Measurements from ENCODE around the gene KIF16B. TPM values are rescaled to one million over a fixed set of nuclear protein-coding genes. Genes with fewer than 3 reads are reported as not detected.

KIF16B gene
- total and polyA plus RNA-seq, 10 of the 15 experiments (the other 5 are each of a cell fraction or from before 2014, with no cell fraction given): 0.21 to 5.2 (median 3.0) TPM

- 15% methylated on average over 1 of the region's 1 CpG for WGBS (ENCODE audit: insufficient coverage, insufficient replicate concordance, low lambda C conversion rate, missing lambda C conversion rate)
- ChIA-PET RAD21 (ENCODE audit: unreplicated experiment) (no interaction called here), CTCF (no interaction called here), POLR2A (no interaction called here), SMC1A (ENCODE audit: uncharacterized antibody, unreplicated experiment) (no interaction called here)
- no peak overlapping the region for H3K27ac ChIP-seq (ENCODE audit: control insufficient read depth, insufficient read depth)
- DNase-seq (ENCODE audit: low read depth, low spot score) (no peak), ATAC-seq (no peak), FAIRE-seq (no peak)
- no peaks in the 10 kb centered on the region for H3K4me1 ChIP-seq (ENCODE audit: control insufficient read depth, insufficient read depth, low read length)
- H4K20me1 ChIP-seq (ENCODE audit: control insufficient read depth, insufficient read depth): no peaks in the 10 kb centered on the region
- H3K36me3 ChIP-seq (ENCODE audit: control insufficient read depth in 2 of 2, insufficient read depth in 2 of 2, low read length in 1 of 2): no peaks in the 10 kb centered on the region
- intact Hi-C loops (cut with micrococcal nuclease; ENCODE audit: unreplicated experiment) (loop anchor here (10.0 kb wide), 1 partner anchor 81 kb away; no protein-coding TSS in a partner anchor), in situ Hi-C loops (cut with MboI) (no loop called here)
- no peak overlapping the region for H3K4me2 ChIP-seq (ENCODE audit: control insufficient read depth, insufficient read depth)
- no peak overlapping the region for H3K9ac ChIP-seq (ENCODE audit: control insufficient read depth, insufficient read depth, low read length)
- no peaks in the 10 kb centered on the region for H3K27me3 ChIP-seq (replicated peaks in 1 of 2; ENCODE audit: control insufficient read depth in 2 of 2, insufficient read depth in 2 of 2, low read length in 1 of 2)
- TF ChIP-seq ZZZ3 (IDR thresholded peaks at IDR 0.05; ENCODE audit: control insufficient read depth, insufficient read length, low read depth) (no peak), JUNB (IDR thresholded peaks at IDR 0.05) (no peak), STAT1 (conservative IDR thresholded peaks at IDR 0.05) (no peak), MAX (IDR thresholded peaks at IDR 0.05; ENCODE audit: low read depth, low read length) (no peak), ATF2 (IDR thresholded peaks at IDR 0.05; ENCODE audit: low read length) (no peak), ZSCAN29 (IDR thresholded peaks at IDR 0.05) (no peak), ATF3 (IDR thresholded peaks at IDR 0.05; ENCODE audit: borderline replicate concordance, extremely low read depth, low read depth, low read length) (no peak), RB1 (IDR thresholded peaks at IDR 0.05; ENCODE audit: borderline replicate concordance) (no peak), TARDBP (IDR thresholded peaks at IDR 0.05; ENCODE audit: borderline replicate concordance) (no peak), POU2F2 (IDR thresholded peaks at IDR 0.05; ENCODE audit: borderline replicate concordance, low read depth, low read length) (no peak), TCF7 (IDR thresholded peaks at IDR 0.05; ENCODE audit: borderline replicate concordance) (no peak), POLR2AphosphoS5 (IDR thresholded peaks at IDR 0.05; ENCODE audit: low read length) (no peak)
- no peaks in the 10 kb centered on the region for H3K9me3 ChIP-seq (replicated peaks; ENCODE audit: control insufficient read depth, insufficient read depth, low read length)
- H2AFZ ChIP-seq (ENCODE audit: control insufficient read depth, low read depth, low read length): no peak overlapping the region
- H3K79me2 ChIP-seq (ENCODE audit: control insufficient read depth, insufficient read depth, low read length): no peaks in the 10 kb centered on the region
- BruUV-seq (replicated peaks): no TSS peak
- H3K4me3 ChIP-seq: no peak overlapping the region
These were observed 219.8 kb downstream of the KIF16B start for GRCh38 chr20:16353417-16353781.

Measured in GM12878 (cell line).